ENCODE data around the gene TBC1D21.

TBC1D21 gene

GRCh38 chr15:73922186-73923151, 49.1 kb downstream of the TBC1D21 start (continued):
- 0 out of 2 replicates have a peak, but pooled peaks have one; percentile 15 for TF ChIP-seq KLF16 (tag by site-specific recombination; IDR thresholded peaks at IDR 0.05)
- TF ChIP-seq ZBTB48 (tag by site-specific recombination; IDR thresholded peaks at IDR 0.05): peak; percentile 63; the same call in 1 of the 2 replicates
- TF ChIP-seq, protein P1, sequence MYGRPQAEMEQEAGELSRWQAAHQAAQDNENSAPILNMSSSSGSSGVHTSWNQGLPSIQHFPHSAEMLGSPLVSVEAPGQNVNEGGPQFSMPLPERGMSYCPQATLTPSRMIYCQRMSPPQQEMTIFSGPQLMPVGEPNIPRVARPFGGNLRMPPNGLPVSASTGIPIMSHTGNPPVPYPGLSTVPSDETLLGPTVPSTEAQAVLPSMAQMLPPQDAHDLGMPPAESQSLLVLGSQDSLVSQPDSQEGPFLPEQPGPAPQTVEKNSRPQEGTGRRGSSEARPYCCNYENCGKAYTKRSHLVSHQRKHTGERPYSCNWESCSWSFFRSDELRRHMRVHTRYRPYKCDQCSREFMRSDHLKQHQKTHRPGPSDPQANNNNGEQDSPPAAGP (tag by site-specific recombination; IDR thresholded peaks at IDR 0.05): peak; percentile 85
- TF ChIP-seq ZNF660 (tag by site-specific recombination; IDR thresholded peaks at IDR 0.05): 0 out of 2 replicates have a peak, but pooled peaks have one; percentile 31
- peak; percentile 72 for TF ChIP-seq ZNF76 (tag by site-specific recombination; IDR thresholded peaks at IDR 0.05; ENCODE audit: borderline replicate concordance, low read depth)
- TF ChIP-seq ZNF423 (tag by site-specific recombination; IDR thresholded peaks at IDR 0.05): peak; percentile 86
- TF ChIP-seq ZBTB7A (tag by site-specific recombination; IDR thresholded peaks at IDR 0.05; ENCODE audit: low read depth): peak; percentile 46; the same call in 1 of the 2 replicates
- peak; percentile 33 for TF ChIP-seq ZFHX2 (tag by site-specific recombination; conservative IDR thresholded peaks at IDR 0.05)
- no peak for TF ChIP-seq ZNF274 (IDR thresholded peaks at IDR 0.05; ENCODE audit: low read length)
- no peak for TF ChIP-seq ZNF274 (tag by site-specific recombination; IDR thresholded peaks at IDR 0.05; ENCODE audit: borderline replicate concordance)
- peak; percentile 61; the same call in 1 of the 2 replicates for TF ChIP-seq ZNF24 (tag by site-specific recombination; IDR thresholded peaks at IDR 0.05)
- no peak for TF ChIP-seq ZNF645 (tag by site-specific recombination; IDR thresholded peaks at IDR 0.05)
- TF ChIP-seq ZBTB17 (tag by site-specific recombination; IDR thresholded peaks at IDR 0.05): peak; percentile 83
- peak; percentile 65; the same call in 1 of the 2 replicates for TF ChIP-seq MZF1 (tag by site-specific recombination; IDR thresholded peaks at IDR 0.05; ENCODE audit: borderline replicate concordance)
- TF ChIP-seq ZFP69B (tag by site-specific recombination; IDR thresholded peaks at IDR 0.05): 0 out of 2 replicates have a peak, but pooled peaks have one; percentile 33
- no peak for TF ChIP-seq ZNF677 (tag by site-specific recombination; IDR thresholded peaks at IDR 0.05)
- no peak for TF ChIP-seq BCL11A (tag by site-specific recombination; IDR thresholded peaks at IDR 0.05; ENCODE audit: low read depth)
- TF ChIP-seq ZNF626 (tag by site-specific recombination; IDR thresholded peaks at IDR 0.05): no peak
- no peak for TF ChIP-seq ZNF366 (tag by site-specific recombination; conservative IDR thresholded peaks at IDR 0.05)

GRCh38 chr15:73923156-73923487, 49.8 kb downstream of the TBC1D21 start:
- no peak overlapping the region for H3K4me3 ChIP-seq (ENCODE audit: low read depth, low read length)
- peaks cover 27% of the 10 kb centered on the region for H3K4me1 ChIP-seq (ENCODE audit: control insufficient read depth, insufficient read depth, low read length)
- ChIA-PET POLR2A (no interaction called here), CTCF (interaction anchor here (0.5 to 3.2 kb wide), 10 partner anchors 14 to 865 kb away, joined by 3 to 13 read pairs (median 3); no protein-coding TSS in a partner anchor)
- H3K27ac ChIP-seq (ENCODE audit: extremely low read depth, low read depth, low read length): no peak overlapping the region
- no peaks in the 10 kb centered on the region for H3K9me3 ChIP-seq (ENCODE audit: control insufficient read depth, insufficient read depth, low read depth, low read length)
- peaks cover 0 to 13% of the 10 kb centered on the region in 2 experiments; a peak in 1 of 3 replicates for H3K36me3 ChIP-seq (ENCODE audit: control insufficient read depth in 2 of 2, insufficient read depth in 1 of 2, low read length in 2 of 2)
- TF ChIP-seq ZNF24 (tag by site-specific recombination; IDR thresholded peaks at IDR 0.05): no peak
- TF ChIP-seq SETDB1 (IDR thresholded peaks at IDR 0.05; ENCODE audit: insufficient read length, low read length): no peak
- no peak for TF ChIP-seq ZNF747 (tag by site-specific recombination; IDR thresholded peaks at IDR 0.05)
- no peak for TF ChIP-seq ZNF211 (tag by site-specific recombination; IDR thresholded peaks at IDR 0.05; ENCODE audit: low read depth)
- no peak for TF ChIP-seq KLF10 (tag by site-specific recombination; IDR thresholded peaks at IDR 0.05)
- TF ChIP-seq GFI1B (tag by site-specific recombination; IDR thresholded peaks at IDR 0.05): no peak
- TF ChIP-seq ZIC2 (tag by site-specific recombination; IDR thresholded peaks at IDR 0.05): no peak
- no peak for TF ChIP-seq ZNF155 (tag by site-specific recombination; IDR thresholded peaks at IDR 0.05)
- TF ChIP-seq ZNF654 (tag by site-specific recombination; IDR thresholded peaks at IDR 0.05; ENCODE audit: low read depth): no peak
- TF ChIP-seq SALL2 (tag by site-specific recombination; IDR thresholded peaks at IDR 0.05; ENCODE audit: borderline replicate concordance): no peak
- TF ChIP-seq, protein P2, sequence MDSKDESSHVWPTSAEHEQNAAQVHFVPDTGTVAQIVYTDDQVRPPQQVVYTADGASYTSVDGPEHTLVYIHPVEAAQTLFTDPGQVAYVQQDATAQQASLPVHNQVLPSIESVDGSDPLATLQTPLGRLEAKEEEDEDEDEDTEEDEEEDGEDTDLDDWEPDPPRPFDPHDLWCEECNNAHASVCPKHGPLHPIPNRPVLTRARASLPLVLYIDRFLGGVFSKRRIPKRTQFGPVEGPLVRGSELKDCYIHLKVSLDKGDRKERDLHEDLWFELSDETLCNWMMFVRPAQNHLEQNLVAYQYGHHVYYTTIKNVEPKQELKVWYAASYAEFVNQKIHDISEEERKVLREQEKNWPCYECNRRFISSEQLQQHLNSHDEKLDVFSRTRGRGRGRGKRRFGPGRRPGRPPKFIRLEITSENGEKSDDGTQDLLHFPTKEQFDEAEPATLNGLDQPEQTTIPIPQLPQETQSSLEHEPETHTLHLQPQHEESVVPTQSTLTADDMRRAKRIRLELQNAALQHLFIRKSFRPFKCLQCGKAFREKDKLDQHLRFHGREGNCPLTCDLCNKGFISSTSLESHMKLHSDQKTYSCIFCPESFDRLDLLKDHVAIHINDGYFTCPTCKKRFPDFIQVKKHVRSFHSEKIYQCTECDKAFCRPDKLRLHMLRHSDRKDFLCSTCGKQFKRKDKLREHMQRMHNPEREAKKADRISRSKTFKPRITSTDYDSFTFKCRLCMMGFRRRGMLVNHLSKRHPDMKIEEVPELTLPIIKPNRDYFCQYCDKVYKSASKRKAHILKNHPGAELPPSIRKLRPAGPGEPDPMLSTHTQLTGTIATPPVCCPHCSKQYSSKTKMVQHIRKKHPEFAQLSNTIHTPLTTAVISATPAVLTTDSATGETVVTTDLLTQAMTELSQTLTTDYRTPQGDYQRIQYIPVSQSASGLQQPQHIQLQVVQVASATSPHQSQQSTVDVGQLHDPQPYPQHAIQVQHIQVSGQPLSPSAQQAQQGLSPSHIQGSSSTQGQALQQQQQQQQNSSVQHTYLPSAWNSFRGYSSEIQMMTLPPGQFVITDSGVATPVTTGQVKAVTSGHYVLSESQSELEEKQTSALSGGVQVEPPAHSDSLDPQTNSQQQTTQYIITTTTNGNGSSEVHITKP (tag by site-specific recombination; IDR thresholded peaks at IDR 0.05): no peak
- TF ChIP-seq, protein P3, sequence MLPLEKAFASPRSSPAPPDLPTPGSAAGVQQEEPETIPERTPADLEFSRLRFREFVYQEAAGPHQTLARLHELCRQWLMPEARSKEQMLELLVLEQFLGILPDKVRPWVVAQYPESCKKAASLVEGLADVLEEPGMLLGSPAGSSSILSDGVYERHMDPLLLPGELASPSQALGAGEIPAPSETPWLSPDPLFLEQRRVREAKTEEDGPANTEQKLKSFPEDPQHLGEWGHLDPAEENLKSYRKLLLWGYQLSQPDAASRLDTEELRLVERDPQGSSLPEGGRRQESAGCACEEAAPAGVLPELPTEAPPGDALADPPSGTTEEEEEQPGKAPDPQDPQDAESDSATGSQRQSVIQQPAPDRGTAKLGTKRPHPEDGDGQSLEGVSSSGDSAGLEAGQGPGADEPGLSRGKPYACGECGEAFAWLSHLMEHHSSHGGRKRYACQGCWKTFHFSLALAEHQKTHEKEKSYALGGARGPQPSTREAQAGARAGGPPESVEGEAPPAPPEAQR (tag by site-specific recombination; IDR thresholded peaks at IDR 0.05): no peak

Data from HEK293 (cell line).